GM11168 (cell line): ENCODE data around the gene SLC12A4.
"Not testable (repeated sequence)": the region's sequence is repeated elsewhere in the genome, so short reads cannot be mapped to it uniquely, and the experiment has no call there.

Experiments used
- in situ Hi-C: fragments of 300-500 bp; cut with MboI; formaldehyde crosslinking; loops from one replicate; pipeline ENCODE4 v1.12.0; 2022; ENCODE audit warnings: low sequenced_read_pairs; ENCODE audit not compliant: unreplicated experiment

Gene SLC12A4

GRCh38 chr16:67931712-67932461 lies 36.5 kb downstream of the SLC12A4 start, which contains the start of gene CTRL:
Gene CTRL (minus strand): TSS chr16:67931862. CDS start chr16:67931852, 10 bp downstream.
- in situ Hi-C loops: no loop called here

GRCh38 chr16:67930678-67931211 lies 37.7 kb downstream of the SLC12A4 start:
- in situ Hi-C loops: no loop called here

GRCh38 chr16:67930191-67930590 lies 38.2 kb downstream of the SLC12A4 start:
- in situ Hi-C loops: no loop called here

GRCh38 chr16:67928561-67929364 lies 39.7 kb downstream of the SLC12A4 start:
- in situ Hi-C loops: no loop called here

GRCh38 chr16:67928147-67928546 lies 40.3 kb downstream of the SLC12A4 start:
- in situ Hi-C loops: no loop called here

- in situ Hi-C loops: no loop called here
These were observed 41.1 kb downstream of the SLC12A4 start for GRCh38 chr16:67927131-67927941.

- in situ Hi-C loops: no loop called here
These were observed 42.2 kb downstream of the SLC12A4 start for GRCh38 chr16:67926181-67926750.

- in situ Hi-C loops: no loop called here
These were observed 44.1 kb downstream of the SLC12A4 start for GRCh38 chr16:67924140-67924906.

GRCh38 chr16:67923414-67924116 lies 44.9 kb downstream of the SLC12A4 start:
- in situ Hi-C loops: no loop called here

- in situ Hi-C loops: no loop called here
These were observed 45.7 kb downstream of the SLC12A4 start for GRCh38 chr16:67922740-67923139.

GRCh38 chr16:67922221-67922620 lies 46.2 kb downstream of the SLC12A4 start:
- in situ Hi-C loops: no loop called here

GRCh38 chr16:67919622-67920221 lies 48.7 kb downstream of the SLC12A4 start:
- in situ Hi-C loops: no loop called here

GRCh38 chr16:67917852-67918236 lies 50.6 kb downstream of the SLC12A4 start:
- in situ Hi-C loops: no loop called here

GRCh38 chr16:67917140-67917851 lies 51.1 kb downstream of the SLC12A4 start:
- in situ Hi-C loops: no loop called here

- in situ Hi-C loops: no loop called here
These were observed 52.4 kb downstream of the SLC12A4 start for GRCh38 chr16:67915831-67916723.

GRCh38 chr16:67915496-67915769 lies 53.0 kb downstream of the SLC12A4 start:
- in situ Hi-C loops: not testable (repeated sequence)
